GM10266 (cell line): Measurements from ENCODE around the gene LDLRAD4.

Experiments used
- DNase-seq: peaks from one replicate; pipeline ENCODE4 v3.0.0; 2012; ENCODE audit errors: extremely low spot score
- CTCF ChIP-seq: IDR thresholded peaks from 2 replicates; pipeline ENCODE4 v1.5.1; 2012; ENCODE audit warnings: mild to moderate bottlenecking, low read depth; ENCODE audit not compliant: control insufficient read depth, insufficient read depth; ENCODE audit errors: missing control alignments

The LDLRAD4 gene

GRCh38 chr18:13283746-13284145 is 65.2 kb downstream of the LDLRAD4 start:
- TF ChIP-seq CTCF = no peak
- no peak for DNase-seq

GRCh38 chr18:13284330-13285027 is 65.9 kb downstream of the LDLRAD4 start:
- DNase-seq = no peak
- TF ChIP-seq CTCF = no peak

- no peak for DNase-seq
- no peak for TF ChIP-seq CTCF
These were observed 67.3 kb downstream of the LDLRAD4 start for GRCh38 chr18:13285874-13286273.

- DNase-seq = no peak
- TF ChIP-seq CTCF = no peak
These were observed 68.0 kb downstream of the LDLRAD4 start for GRCh38 chr18:13286456-13287125.

GRCh38 chr18:13287372-13287771 is 68.8 kb downstream of the LDLRAD4 start:
- no peak for DNase-seq

GRCh38 chr18:13288509-13289133 is 70.1 kb downstream of the LDLRAD4 start:
- DNase-seq = no peak
- TF ChIP-seq CTCF = no peak

More at GRCh38 chr18:13287372-13287771, 68.8 kb downstream of the LDLRAD4 start:
- TF ChIP-seq CTCF = no peak

GRCh38 chr18:13289481-13290205 is 71.1 kb downstream of the LDLRAD4 start:
- TF ChIP-seq CTCF = no peak
- no peak for DNase-seq
